GM11168 (cell line): ENCODE data around the gene CABP1.

Experiments used
- in situ Hi-C: fragments of 300-500 bp; cut with MboI; formaldehyde crosslinking; loops from one replicate; pipeline ENCODE4 v1.12.0; 2022; ENCODE audit warnings: low sequenced_read_pairs; ENCODE audit not compliant: unreplicated experiment

Gene CABP1

GRCh38 chr12:120630104-120630892 lies 10.1 kb upstream of the CABP1 start:
- in situ Hi-C loops, result no loop called here

- in situ Hi-C loops, result no loop called here
These were observed 9.3 kb upstream of the CABP1 start for GRCh38 chr12:120631097-120631496.

- in situ Hi-C loops, result loop anchor here (5.0 kb wide), 1 partner anchor 71 kb away; the partner anchor contains the start of gene UNC119B
These were observed 721 bp downstream of the CABP1 start for GRCh38 chr12:120640861-120641833.

DNA sequence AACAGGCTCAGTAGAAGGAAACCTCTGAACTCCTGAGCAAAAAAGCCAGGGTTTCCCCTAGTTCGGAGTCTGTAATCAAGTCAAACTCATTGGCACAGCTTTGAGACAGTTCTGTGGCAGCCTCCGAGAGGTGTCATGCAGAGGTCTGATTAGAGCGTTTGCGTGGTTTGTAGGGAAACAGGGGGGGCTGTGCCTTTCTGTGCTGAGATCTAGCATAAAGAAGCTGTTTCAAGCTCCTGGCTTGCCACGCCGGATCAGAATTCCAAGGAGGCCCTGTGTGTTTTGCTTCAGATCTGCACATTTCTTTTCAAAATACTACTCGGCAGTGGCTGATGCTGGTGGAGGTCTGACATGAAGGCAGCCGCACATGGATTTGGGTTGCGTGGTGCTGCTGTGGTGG lies 1.7 kb downstream of the CABP1 start:
- in situ Hi-C loops, result loop anchor here (5.0 kb wide), 1 partner anchor 70 kb away; the partner anchor contains the start of gene UNC119B

GRCh38 chr12:120642826-120643225 lies 2.4 kb downstream of the CABP1 start:
- in situ Hi-C loops, result loop anchor here (5.0 kb wide), 1 partner anchor 69 kb away; the partner anchor contains the start of gene UNC119B

GRCh38 chr12:120643574-120643973 lies 3.1 kb downstream of the CABP1 start:
- in situ Hi-C loops, result loop anchor here (5.0 kb wide), 1 partner anchor 69 kb away; the partner anchor contains the start of gene UNC119B

DNA sequence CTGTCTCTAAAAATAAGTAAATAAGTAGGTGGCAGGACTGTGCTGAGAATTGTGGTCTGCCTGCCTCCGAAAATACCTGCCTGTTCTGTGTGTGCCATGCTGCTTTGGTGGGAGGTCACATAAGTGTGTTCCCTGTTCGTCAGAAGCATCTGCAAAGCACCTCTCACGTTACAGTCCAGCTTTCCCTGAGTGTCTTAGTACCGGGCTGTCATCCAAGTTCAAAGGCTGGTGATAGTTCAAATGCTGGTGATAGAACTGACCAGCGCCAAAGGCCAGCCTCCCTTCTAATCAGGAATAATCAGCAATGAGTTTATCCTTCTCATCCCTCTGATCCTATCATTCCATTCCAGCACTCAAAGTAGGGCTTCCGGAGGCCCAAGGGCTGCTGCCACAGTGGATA lies 5.6 kb downstream of the CABP1 start:
- in situ Hi-C loops, result no loop called here

DNA sequence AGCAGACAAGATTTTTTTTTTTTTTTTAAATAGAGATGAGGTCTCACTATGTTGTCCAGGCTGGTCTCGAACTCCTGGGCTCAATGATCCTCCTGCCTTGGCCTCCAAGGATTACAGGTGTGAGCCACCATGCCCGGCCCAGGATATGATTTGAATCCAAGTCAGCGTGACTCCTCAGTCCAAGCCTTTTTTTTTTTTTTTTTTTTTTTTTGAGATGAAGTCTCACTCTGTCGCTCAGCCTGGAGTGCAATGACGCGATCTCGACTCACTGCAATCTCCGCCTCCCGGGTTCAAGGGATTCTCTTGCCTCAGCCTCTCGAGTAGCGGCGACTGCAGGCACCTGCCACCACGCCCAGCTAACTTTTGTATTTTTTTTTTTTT lies 6.9 kb downstream of the CABP1 start:
- in situ Hi-C loops, result no loop called here

DNA sequence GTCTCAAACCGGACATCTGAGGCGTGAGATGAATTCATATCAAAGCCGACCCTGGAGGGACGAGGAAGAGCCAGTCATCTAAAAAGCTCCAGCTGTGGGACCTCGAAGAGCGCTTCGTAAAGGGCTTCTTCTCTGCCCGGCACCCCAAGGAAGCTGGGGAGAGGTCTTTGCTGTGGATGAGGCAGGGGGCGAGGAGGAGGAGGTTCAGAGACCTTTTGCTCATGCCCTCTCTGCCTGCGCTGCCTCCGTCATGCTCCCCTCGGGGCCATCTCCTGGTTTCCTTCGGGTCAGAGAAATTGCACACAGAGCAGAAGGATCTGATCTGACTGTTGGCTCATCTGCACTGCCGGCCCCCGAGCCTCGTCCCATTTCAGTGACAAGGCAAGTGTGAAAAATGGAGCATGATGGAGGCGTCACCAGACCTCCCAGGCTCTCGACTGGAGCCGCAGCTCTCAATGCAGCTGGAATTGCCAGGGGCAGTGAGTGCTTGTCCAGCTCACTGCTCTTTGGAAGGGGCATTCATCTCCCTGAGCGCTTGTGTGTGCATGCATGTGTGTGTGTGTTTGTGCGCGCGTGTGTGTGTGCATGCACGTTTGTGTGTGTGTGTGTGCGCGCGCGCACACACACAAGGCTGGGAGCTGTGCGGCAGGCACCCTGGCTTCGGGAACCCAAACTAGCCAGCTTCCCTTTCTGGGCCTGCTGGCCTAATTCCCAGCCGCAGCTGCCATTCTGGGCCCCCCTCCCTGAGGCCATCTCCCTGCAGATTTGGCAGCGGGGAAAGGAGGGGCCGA lies 9.2 kb downstream of the CABP1 start:
- in situ Hi-C loops, result no loop called here

DNA sequence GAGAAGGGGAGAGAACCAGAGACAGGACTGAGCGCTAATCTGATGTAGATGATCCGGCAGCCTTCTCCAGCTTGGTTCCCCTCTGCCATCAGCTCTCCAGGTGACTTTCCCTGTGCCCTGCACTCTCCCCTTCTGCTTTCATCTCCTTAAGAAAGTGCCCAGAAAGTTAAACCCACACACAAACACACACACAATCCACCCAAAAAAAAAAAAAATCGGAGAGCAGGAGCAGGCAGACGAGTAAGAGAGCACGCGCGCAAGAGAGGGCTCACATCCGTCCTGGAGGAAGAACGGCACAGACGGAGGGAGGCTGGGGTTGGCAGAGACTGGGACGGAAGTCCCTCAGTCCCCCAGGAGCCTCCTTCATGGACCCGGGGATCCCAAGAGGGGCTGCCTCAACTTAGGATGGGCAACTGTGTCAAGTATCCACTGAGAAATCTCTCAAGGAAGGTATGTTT lies 9.8 kb downstream of the CABP1 start:
- in situ Hi-C loops, result no loop called here

- in situ Hi-C loops, result no loop called here
These were observed 11.4 kb downstream of the CABP1 start for GRCh38 chr12:120651821-120652220.

DNA sequence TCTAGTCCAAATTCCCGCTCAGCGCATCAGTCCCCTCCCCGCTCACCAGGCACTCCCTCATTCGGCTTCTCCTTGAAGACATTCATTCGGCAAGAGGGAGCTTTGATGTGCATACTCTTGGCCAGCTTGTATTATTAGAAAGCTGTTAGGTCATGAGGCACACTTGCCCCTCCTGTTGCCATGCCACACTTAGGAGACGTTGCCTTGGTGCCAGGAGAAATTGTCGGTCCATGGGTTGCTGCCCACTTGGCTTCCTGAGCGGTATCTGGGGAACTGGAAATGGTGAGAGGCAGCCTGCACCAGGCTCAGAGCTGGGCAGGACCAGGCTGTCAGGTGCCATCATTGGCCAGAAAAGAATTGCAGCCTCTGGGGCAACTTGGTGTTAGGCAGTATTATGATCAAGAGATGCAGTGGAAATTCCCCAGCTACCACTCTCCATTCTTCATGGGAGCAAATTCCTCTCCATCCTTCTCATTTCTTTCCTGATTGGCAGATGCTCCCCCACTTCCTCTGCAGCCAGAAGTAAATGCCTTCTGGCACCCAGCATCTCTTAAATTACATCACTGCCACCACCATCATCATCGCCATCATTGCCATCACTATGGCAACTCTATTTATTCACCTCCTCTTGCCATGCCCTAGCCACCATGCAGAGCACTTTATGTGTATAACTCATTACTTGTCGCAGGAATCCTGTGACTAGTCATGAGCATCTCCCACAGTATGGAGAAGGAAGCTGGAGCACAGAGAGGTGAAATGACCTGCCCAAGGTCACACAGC lies 12.4 kb downstream of the CABP1 start:
- in situ Hi-C loops, result no loop called here

DNA sequence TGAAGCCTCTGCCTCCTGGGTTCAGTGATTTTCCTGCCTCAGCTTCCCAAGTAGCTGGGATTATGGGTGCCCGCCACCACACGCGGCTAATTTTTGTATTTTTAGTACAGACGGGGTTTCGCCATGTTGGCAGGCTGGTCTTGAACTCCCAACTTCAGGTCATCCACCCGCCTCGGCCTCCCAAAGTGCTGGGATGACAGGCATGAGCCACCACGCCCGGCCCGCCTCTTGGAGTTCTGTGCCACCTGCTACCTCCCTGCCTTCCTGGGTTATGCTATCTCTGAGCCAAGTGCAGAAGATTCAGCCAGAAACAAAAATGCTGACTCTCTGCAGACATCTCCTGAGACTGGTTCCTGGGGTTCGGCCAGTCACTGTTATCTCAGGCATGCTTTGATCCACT lies 13.2 kb downstream of the CABP1 start:
- in situ Hi-C loops, result no loop called here

DNA sequence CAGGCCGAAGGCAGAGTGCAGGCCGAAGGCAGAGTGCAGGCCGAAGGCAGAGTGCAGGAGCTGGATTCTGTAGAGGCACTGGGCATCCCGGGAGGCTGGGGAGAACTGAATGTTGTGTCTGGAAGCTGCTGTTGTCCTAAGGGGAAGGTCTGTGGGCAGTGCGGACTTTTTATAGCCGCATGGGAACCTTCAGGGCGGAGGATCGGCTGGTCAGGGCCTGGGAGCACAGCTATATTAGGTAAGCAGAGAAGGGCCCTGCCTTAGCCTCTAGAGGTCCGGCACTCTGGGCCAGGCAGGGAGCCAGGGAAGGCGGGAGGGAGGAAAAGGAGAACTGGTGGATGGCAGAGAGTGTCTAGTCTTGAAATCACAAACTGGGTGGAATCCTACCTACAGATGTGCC lies 14.2 kb downstream of the CABP1 start:
- in situ Hi-C loops, result no loop called here

DNA sequence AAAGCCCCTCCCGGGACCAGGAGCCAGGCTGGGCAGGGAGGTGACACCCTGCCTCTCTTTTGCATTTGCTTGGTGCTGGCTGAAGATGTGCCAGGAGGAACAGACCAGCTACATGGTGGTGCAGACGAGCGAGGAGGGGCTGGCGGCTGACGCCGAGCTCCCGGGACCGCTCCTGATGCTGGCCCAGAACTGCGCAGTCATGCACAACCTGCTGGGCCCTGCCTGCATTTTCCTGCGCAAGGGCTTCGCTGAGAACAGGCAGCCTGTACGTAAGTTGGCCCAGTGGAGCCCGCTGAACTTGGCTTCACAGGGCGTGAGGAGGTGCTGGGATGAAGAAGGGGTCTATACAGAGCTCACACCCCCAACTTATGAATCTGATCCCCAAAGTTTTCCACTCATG lies 15.6 kb downstream of the CABP1 start:
- in situ Hi-C loops, result no loop called here

- in situ Hi-C loops, result no loop called here
These were observed 18.1 kb downstream of the CABP1 start for GRCh38 chr12:120658286-120659150.

GRCh38 chr12:120659151-120659525 lies 18.7 kb downstream of the CABP1 start:
- in situ Hi-C loops, result no loop called here

GRCh38 chr12:120661432-120661831 lies 21.0 kb downstream of the CABP1 start:
- in situ Hi-C loops, result no loop called here
